Measurements from ENCODE around the gene PLCL1.

GRCh38 chr2:197994751-197995150 lies 190.4 kb downstream of the PLCL1 start:
- TF ChIP-seq, protein P1, sequence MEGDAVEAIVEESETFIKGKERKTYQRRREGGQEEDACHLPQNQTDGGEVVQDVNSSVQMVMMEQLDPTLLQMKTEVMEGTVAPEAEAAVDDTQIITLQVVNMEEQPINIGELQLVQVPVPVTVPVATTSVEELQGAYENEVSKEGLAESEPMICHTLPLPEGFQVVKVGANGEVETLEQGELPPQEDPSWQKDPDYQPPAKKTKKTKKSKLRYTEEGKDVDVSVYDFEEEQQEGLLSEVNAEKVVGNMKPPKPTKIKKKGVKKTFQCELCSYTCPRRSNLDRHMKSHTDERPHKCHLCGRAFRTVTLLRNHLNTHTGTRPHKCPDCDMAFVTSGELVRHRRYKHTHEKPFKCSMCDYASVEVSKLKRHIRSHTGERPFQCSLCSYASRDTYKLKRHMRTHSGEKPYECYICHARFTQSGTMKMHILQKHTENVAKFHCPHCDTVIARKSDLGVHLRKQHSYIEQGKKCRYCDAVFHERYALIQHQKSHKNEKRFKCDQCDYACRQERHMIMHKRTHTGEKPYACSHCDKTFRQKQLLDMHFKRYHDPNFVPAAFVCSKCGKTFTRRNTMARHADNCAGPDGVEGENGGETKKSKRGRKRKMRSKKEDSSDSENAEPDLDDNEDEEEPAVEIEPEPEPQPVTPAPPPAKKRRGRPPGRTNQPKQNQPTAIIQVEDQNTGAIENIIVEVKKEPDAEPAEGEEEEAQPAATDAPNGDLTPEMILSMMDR (IDR thresholded peaks at IDR 0.05), result no peak
- no peak for TF ChIP-seq POLR2A (IDR thresholded peaks at IDR 0.05)

All from adrenal gland (tissue), 5 donors.